MCF 10A (cell line): ENCODE results near the gene AGAP6. TPM values are rescaled to one million over a fixed set of nuclear protein-coding genes. Genes with fewer than 3 reads are reported as not detected.
"Not testable (repeated sequence)": the region's sequence is repeated elsewhere in the genome, so short reads cannot be mapped to it uniquely, and the experiment has no call there.

Source experiments
- BruUV-seq: library from RNA; stranded (reverse); fragments of 400-500 nt; replicated peaks from 2 replicates; lab custom pipeline; 2021; lab: Mats Ljungman, UMichigan
- CTCF ChIA-PET: fragments of 300-600 bp; sonication (Branson Sonifier 250); formaldehyde crosslinking; extraction: SDS; loops from one replicate; lab custom pipeline; 2021; ENCODE audit warnings: antibody characterized with exemption, inconsistent platforms; lab: Yijun Ruan, JAX
- POLR2A ChIA-PET: fragments of 300-600, 350-650 bp; sonication (Branson Sonifier 250); formaldehyde crosslinking; extraction: SDS; loops from one replicate; lab custom pipeline; 2020; ENCODE audit warnings: antibody characterized with exemption, inconsistent platforms; lab: Yijun Ruan, JAX
- DNase-seq: peaks from one replicate; pipeline ENCODE4 v3.0.0-alpha.2; 2018; ENCODE audit not compliant: unreplicated experiment
- H3K27ac Mint-ChIP-seq: one replicate; pipeline ENCODE4 v1.8.0; 2022; ENCODE audit warnings: mild to moderate bottlenecking, low read depth, mixed read lengths; ENCODE audit not compliant: unreplicated experiment
- H3K27me3 Mint-ChIP-seq: one replicate; pipeline ENCODE4 v1.8.0; 2022; ENCODE audit warnings: mixed read lengths; ENCODE audit not compliant: insufficient read depth, unreplicated experiment
- H3K36me3 Mint-ChIP-seq: one replicate; pipeline ENCODE4 v1.8.0; 2022; ENCODE audit warnings: mild to moderate bottlenecking, moderate library complexity, mixed read lengths; ENCODE audit not compliant: insufficient read depth, unreplicated experiment
- H3K4me1 Mint-ChIP-seq: one replicate; pipeline ENCODE4 v1.8.0; 2022; ENCODE audit warnings: mixed read lengths; ENCODE audit not compliant: insufficient read depth, unreplicated experiment
- H3K4me3 Mint-ChIP-seq: one replicate; pipeline ENCODE4 v1.8.0; 2022; ENCODE audit warnings: mild to moderate bottlenecking, moderate library complexity, mixed read lengths; ENCODE audit not compliant: unreplicated experiment
- H3K9me3 Mint-ChIP-seq: one replicate; pipeline ENCODE4 v1.8.0; 2022; ENCODE audit warnings: mixed read lengths; ENCODE audit not compliant: unreplicated experiment
- intact Hi-C: fragments of 100-400 bp; cut with micrococcal nuclease; formaldehyde crosslinking; loops from 2 replicates; pipeline ENCODE4 v1.14.1; 2022
- total RNA-seq: library from RNA; stranded (reverse); gene quantifications from 2 replicates; pipeline ENCODE4 v1.2.3, GENCODE V29; 2022

Gene AGAP6
- total RNA-seq, 1 experiment from 2014 or later, result 18.8 TPM

DNA sequence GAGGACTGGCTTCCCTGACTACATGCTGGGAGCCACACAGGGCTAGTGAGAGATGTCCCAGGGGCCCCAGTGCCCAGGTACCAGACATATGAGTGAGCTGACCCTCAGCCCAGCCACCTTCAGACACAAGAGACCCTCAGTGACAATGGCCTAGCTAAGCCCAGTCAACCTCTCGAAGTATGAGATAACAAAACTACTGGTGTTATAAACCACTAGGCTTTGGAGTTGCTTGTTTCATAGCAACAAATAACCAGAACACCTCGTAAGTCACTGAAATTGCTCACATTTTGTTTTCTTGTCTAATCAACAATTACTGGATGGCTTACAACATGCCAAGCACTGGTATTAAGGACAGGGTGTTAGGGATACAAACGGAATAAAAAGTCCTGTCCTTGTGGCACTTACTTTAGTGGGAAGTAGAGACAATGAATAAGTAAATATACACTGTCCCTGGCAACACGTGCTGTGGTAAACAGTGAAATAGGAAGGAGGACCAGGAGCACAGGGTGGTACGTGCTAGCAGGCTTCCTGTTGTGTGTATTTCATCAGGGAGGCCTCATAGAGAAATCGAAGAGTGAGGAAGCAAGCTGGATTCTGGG, 64.7 kb downstream of the AGAP6 start:
- BruUV-seq, H3K27ac Mint-ChIP-seq, H3K36me3 Mint-ChIP-seq, H3K4me1 Mint-ChIP-seq, CTCF ChIA-PET, DNase-seq, POLR2A ChIA-PET, H3K4me3 Mint-ChIP-seq, intact Hi-C loops, H3K9me3 Mint-ChIP-seq, H3K27me3 Mint-ChIP-seq: not testable (repeated sequence)

DNA sequence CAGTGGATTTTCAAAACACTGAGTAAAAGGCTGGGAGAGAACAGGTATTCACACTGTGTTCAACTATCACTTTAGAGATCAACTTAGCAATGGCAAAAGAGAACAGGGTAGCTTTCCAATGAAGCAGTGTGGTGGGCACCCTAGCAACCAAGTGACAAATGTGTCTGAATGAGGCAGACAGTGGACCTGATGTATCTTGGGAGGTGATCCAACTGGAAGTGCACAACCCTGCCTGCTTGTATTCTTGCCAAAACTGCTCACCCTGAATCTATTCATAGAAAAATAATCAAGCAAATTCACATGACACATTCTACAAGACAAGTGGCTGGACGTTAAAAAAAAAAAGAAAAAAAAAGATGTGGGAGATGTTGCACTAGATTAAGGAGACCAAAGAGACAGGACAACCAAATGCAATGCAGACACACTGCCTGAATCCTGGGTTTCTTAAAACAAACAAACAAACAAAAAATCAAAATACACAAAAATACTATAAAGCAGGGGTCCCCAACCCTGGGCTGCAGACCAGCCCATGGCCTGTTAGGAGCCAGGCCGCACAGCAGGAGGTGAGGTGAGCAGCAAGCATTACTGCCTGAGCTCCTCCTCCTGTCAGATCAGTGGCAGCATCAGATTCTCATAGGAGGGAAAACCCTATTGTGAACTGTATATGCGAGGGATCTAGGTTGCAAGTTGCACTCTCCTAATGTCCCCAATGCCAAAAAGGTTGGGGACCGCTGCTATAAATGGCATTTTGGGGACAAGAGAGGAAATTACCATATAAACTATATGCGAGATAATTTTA, 67.5 kb downstream of the AGAP6 start:
- H3K4me1 Mint-ChIP-seq, result peaks cover 16% of the 10 kb centered on the region
- DNase-seq, H3K27me3 Mint-ChIP-seq, H3K27ac Mint-ChIP-seq, H3K9me3 Mint-ChIP-seq, intact Hi-C loops, H3K36me3 Mint-ChIP-seq, CTCF ChIA-PET, H3K4me3 Mint-ChIP-seq, POLR2A ChIA-PET, BruUV-seq: not testable (repeated sequence)

DNA sequence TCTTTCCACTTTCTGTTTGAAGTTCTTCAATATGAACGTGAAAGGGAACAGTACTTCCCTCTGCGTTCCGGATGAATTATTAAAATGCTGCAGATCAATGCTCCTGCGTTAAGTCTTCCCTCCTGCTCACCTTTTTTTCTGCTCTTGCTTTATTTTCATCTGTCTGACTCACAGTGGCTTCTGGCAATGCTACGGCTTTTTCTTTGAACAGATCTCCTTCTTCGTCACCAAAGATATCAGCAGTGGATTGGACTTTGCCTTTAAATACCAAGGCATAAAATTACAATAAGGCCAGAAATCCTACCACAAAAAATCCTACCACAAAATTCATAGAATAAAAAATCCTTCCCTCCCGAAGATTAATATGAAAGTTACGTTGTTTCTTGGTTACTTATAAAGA, 68.4 kb downstream of the AGAP6 start:
- H3K27me3 Mint-ChIP-seq, intact Hi-C loops, DNase-seq, H3K4me3 Mint-ChIP-seq, CTCF ChIA-PET, H3K36me3 Mint-ChIP-seq, POLR2A ChIA-PET, BruUV-seq, H3K9me3 Mint-ChIP-seq, H3K27ac Mint-ChIP-seq: not testable (repeated sequence)
- H3K4me1 Mint-ChIP-seq, result peaks cover 15% of the 10 kb centered on the region

DNA sequence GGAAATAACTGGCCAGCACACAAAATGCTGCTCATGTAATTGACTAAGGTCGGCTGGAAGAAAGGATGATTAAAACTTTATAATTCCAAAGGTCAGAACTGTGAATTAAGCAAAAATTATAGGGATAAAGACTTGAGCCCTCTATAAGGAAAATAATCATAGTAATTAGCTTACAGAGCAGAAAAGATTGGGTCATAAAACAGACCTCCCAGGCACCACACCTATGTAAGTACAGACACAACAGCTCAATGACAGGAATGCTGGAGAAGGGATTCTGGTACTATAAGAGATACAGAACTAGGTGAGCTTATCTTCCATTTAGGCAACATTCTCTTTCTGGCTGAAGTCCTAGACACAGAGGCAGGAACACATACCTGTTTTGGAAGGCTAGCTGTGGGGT, 70.5 kb downstream of the AGAP6 start:
- POLR2A ChIA-PET, H3K27me3 Mint-ChIP-seq, H3K27ac Mint-ChIP-seq, CTCF ChIA-PET, H3K9me3 Mint-ChIP-seq, DNase-seq, BruUV-seq, intact Hi-C loops, H3K4me3 Mint-ChIP-seq, H3K36me3 Mint-ChIP-seq, H3K4me1 Mint-ChIP-seq: not testable (repeated sequence)

DNA sequence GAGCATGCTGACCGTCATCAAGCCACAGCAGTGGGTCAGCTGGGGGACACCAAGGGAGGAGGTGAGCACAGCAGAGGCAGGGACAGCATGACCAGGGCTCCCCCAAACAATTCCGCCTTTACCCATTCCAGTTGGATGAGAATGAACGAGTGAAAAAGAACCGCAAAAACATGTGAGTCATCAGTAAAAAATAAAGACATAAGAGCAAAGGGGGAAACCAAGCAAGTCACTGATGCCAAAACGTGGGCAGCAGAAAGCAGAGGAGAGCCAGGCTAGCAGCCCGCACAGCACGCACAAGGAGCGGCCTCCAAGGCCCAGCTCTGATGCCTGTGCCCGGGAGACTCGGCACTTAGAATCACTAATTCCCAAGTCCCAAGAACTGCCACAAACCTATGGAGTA, 71.7 kb downstream of the AGAP6 start:
- H3K4me3 Mint-ChIP-seq, H3K27me3 Mint-ChIP-seq, POLR2A ChIA-PET, H3K36me3 Mint-ChIP-seq, H3K4me1 Mint-ChIP-seq, BruUV-seq, H3K9me3 Mint-ChIP-seq, intact Hi-C loops, CTCF ChIA-PET: not testable (repeated sequence)
- peak; percentile 5 for DNase-seq
- H3K27ac Mint-ChIP-seq, result peak overlapping the region; percentile 50

Other genes starting within 250 kb of the AGAP6 start
- gene OGDHL, start 226.1 kb upstream of the AGAP6 start, total RNA-seq, result 0.22 and 0.28 TPM in 2 replicates
- gene PARG, start 46.4 kb upstream of the AGAP6 start, total RNA-seq, result 29.2 and 36.2 TPM in 2 replicates
- gene TIMM23B, start 46.4 kb upstream of the AGAP6 start, total RNA-seq, result 31.3 and 34.4 TPM in 2 replicates
- gene WASHC2A, start 79.5 kb downstream of the AGAP6 start, total RNA-seq, result 19.3 and 28.0 TPM in 2 replicates